Epithelial cell of prostate (primary cell): ENCODE results near the gene FBXO48.

Source experiments
- DNase-seq: peaks from one replicate; pipeline ENCODE4 v3.0.0-alpha.2; 2011; ENCODE audit warnings: low read depth, low spot score
- H3K27ac ChIP-seq: fragments of 450-650 bp; 2 replicates; pipeline ENCODE4 v1.5.1; 2017; ENCODE audit warnings: mild to moderate bottlenecking

FBXO48 gene

GRCh38 chr2:68441179-68441993 lies 25.7 kb downstream of the FBXO48 start:
- no peak overlapping the region for H3K27ac ChIP-seq

GRCh38 chr2:68438455-68439303 lies 28.4 kb downstream of the FBXO48 start:
- no peak for DNase-seq
- no peak overlapping the region for H3K27ac ChIP-seq

More at GRCh38 chr2:68441179-68441993, 25.7 kb downstream of the FBXO48 start:
- DNase-seq = peak; percentile 24

- no peak overlapping the region for H3K27ac ChIP-seq
- no peak for DNase-seq
These were observed 30.8 kb downstream of the FBXO48 start for GRCh38 chr2:68436270-68436669.

GRCh38 chr2:68435615-68436014 lies 31.5 kb downstream of the FBXO48 start:
- DNase-seq = no peak
- H3K27ac ChIP-seq = no peak overlapping the region

GRCh38 chr2:68434981-68435380 lies 32.1 kb downstream of the FBXO48 start:
- DNase-seq = no peak
- H3K27ac ChIP-seq = no peak overlapping the region

- no peak overlapping the region for H3K27ac ChIP-seq
- no peak for DNase-seq
These were observed 34.1 kb downstream of the FBXO48 start for GRCh38 chr2:68432696-68433658.

- H3K27ac ChIP-seq = no peak overlapping the region
- DNase-seq = no peak
These were observed 35.6 kb downstream of the FBXO48 start for GRCh38 chr2:68431316-68431972.

- no peak for DNase-seq
- peak overlapping the region; percentile 61 for H3K27ac ChIP-seq
These were observed 37.7 kb downstream of the FBXO48 start for GRCh38 chr2:68429311-68429826.

- no peak for DNase-seq
- peak overlapping the region; percentile 61 for H3K27ac ChIP-seq
These were observed 38.3 kb downstream of the FBXO48 start for GRCh38 chr2:68428746-68429145.

- H3K27ac ChIP-seq = peak overlapping the region; percentile 61
- no peak for DNase-seq
These were observed 39.0 kb downstream of the FBXO48 start for GRCh38 chr2:68428126-68428525.

GRCh38 chr2:68426848-68427579 lies 40.1 kb downstream of the FBXO48 start:
- DNase-seq = no peak
- peak overlapping the region; percentile 61 for H3K27ac ChIP-seq

- DNase-seq = no peak
These were observed 40.6 kb downstream of the FBXO48 start for GRCh38 chr2:68426446-68426845.

GRCh38 chr2:68425503-68425902 lies 41.6 kb downstream of the FBXO48 start:
- no peak overlapping the region for H3K27ac ChIP-seq
- no peak for DNase-seq

More at GRCh38 chr2:68426446-68426845, 40.6 kb downstream of the FBXO48 start:
- peak overlapping the region; percentile 61 for H3K27ac ChIP-seq

GRCh38 chr2:68423966-68424650 lies 43.0 kb downstream of the FBXO48 start:
- DNase-seq = no peak
- H3K27ac ChIP-seq = no peak overlapping the region

- no peak for DNase-seq
- no peak overlapping the region for H3K27ac ChIP-seq
These were observed 46.7 kb downstream of the FBXO48 start for GRCh38 chr2:68420254-68420910.

GRCh38 chr2:68418855-68419254 lies 48.2 kb downstream of the FBXO48 start:
- no peak overlapping the region for H3K27ac ChIP-seq
- DNase-seq = no peak

GRCh38 chr2:68418419-68418818 lies 48.7 kb downstream of the FBXO48 start:
- no peak overlapping the region for H3K27ac ChIP-seq
- no peak for DNase-seq

GRCh38 chr2:68417926-68418325 lies 49.2 kb downstream of the FBXO48 start:
- H3K27ac ChIP-seq = no peak overlapping the region
- no peak for DNase-seq
